ENCODE data around the gene CSPG5. TPM values are rescaled to one million over a fixed set of nuclear protein-coding genes. Genes with fewer than 3 reads are reported as not detected.

CSPG5 gene
- total and polyA plus RNA-seq, 2 donors (not counting 1 experiment from before 2014, with no cell fraction given) = 0.04 to 0.99 TPM

DNA sequence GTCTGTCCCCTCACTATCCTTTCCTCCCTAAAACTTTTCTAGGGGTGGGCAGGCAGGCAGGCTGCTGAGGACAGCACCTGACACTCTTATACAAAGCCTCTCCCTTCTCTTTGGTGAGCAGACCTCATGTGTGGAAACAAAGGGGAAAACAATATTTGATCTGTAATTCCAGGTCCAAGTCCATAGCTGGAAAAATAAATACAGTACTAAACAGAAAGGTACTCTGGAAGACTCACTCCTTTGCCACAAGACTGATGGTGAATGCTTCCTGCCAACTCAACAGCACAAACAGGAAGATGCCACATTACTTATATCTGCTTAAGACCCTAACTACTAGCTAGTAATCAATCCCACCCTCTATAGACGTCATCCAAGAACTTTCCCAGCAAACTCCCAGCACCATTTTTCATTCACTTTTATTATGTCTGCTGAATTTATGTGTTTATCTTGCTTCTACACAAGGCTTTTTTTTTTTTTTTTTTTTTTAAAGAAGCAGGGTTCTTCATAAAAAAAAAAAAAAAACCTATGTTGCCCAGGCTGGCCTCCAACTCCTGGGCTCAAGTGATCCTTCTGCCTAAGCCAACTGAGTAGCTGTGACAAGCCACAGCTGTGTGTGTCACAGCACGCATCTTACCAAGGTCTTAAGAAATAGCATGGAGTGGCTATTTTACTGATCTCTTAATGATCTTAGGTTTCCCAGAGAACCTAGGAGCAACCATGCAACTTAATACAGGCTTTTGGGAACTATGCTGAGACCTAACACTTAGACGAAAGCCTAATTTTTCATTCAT is 44.2 kb upstream of the CSPG5 start:
- Histone ChIP-seq H3K36me3 (replicated peaks in 1 of 2; ENCODE audit: control extremely low read depth in 1 of 2, control insufficient read depth in 1 of 2, extremely low read depth in 1 of 2, insufficient read depth in 2 of 2, low read length in 1 of 2) (peaks cover 12 to 51% of the 10 kb centered on the region in 2 experiments), H2AFZ (ENCODE audit: insufficient read depth, low read depth, low read length, poor library complexity, severe bottlenecking) (no peak overlapping the region), H3K27ac (ENCODE audit: low read length in 2 of 2) (no peak overlapping the region), H3K79me2 (ENCODE audit: control insufficient read depth, insufficient read depth, low read length) (peaks cover 6% of the 10 kb centered on the region), H3K27me3 (replicated peaks in 1 of 4; ENCODE audit: control extremely low read depth in 1 of 4, control insufficient read depth in 3 of 4, insufficient read depth in 4 of 4, low read length in 3 of 4) (no peaks in the 10 kb centered on the region), H3K4me2 (replicated peaks; ENCODE audit: low read depth, low read length, poor library complexity, severe bottlenecking) (no peak overlapping the region), H4K20me1 (ENCODE audit: control insufficient read depth, insufficient read depth, low read length, poor library complexity, severe bottlenecking) (peaks cover 6% of the 10 kb centered on the region), H3K4me3 (ENCODE audit: control extremely low read depth in 1 of 5, extremely low read depth in 1 of 5, insufficient read depth in 1 of 5, low read depth in 2 of 5, low read length in 4 of 5) (no peak overlapping the region), H3K9me3 (ENCODE audit: control extremely low read depth in 1 of 3, control insufficient read depth in 2 of 3, insufficient read depth in 1 of 3, low read length in 2 of 3) (no peaks in the 10 kb centered on the region), H3K9ac (ENCODE audit: low read length) (no peak overlapping the region), H3K4me1 (ENCODE audit: control insufficient read depth in 2 of 2, insufficient read depth in 2 of 2, low read length in 2 of 2) (no peaks in the 10 kb centered on the region)
- DNase-seq = no peak
- H3K9me3 Mint-ChIP-seq (ENCODE audit: insufficient read depth) = no peaks in the 10 kb centered on the region
- no peak overlapping the region for H3K27ac Mint-ChIP-seq
- intact Hi-C loops (cut with micrococcal nuclease) = no loop called here
- ChIA-PET CTCF (interaction anchor here (0.7 kb wide), 1 partner anchor 124 kb away, joined by 3 read pairs; no protein-coding TSS in a partner anchor), POLR2A (no interaction called here)
- no peaks in the 10 kb centered on the region for H3K27me3 Mint-ChIP-seq
- TF ChIP-seq, protein P1, sequence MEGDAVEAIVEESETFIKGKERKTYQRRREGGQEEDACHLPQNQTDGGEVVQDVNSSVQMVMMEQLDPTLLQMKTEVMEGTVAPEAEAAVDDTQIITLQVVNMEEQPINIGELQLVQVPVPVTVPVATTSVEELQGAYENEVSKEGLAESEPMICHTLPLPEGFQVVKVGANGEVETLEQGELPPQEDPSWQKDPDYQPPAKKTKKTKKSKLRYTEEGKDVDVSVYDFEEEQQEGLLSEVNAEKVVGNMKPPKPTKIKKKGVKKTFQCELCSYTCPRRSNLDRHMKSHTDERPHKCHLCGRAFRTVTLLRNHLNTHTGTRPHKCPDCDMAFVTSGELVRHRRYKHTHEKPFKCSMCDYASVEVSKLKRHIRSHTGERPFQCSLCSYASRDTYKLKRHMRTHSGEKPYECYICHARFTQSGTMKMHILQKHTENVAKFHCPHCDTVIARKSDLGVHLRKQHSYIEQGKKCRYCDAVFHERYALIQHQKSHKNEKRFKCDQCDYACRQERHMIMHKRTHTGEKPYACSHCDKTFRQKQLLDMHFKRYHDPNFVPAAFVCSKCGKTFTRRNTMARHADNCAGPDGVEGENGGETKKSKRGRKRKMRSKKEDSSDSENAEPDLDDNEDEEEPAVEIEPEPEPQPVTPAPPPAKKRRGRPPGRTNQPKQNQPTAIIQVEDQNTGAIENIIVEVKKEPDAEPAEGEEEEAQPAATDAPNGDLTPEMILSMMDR (IDR thresholded peaks at IDR 0.05) = no peak
- no peak for TF ChIP-seq EZH2 (IDR thresholded peaks at IDR 0.05; ENCODE audit: borderline replicate concordance, insufficient read depth, low read depth, low read length, poor library complexity, severe bottlenecking)
- H3K4me1 Mint-ChIP-seq = no peaks in the 10 kb centered on the region
- no peak overlapping the region for H3K4me3 Mint-ChIP-seq
- ATAC-seq (ENCODE audit: low read depth) = no peak
- WGBS (ENCODE audit: insufficient coverage) = 100% methylated on average over 1 of the region's 3 CpGs
